Mesenteric fat pad (tissue), 1 donor: Measurements from ENCODE around the gene FA2H. TPM values are rescaled to one million over a fixed set of nuclear protein-coding genes. Genes with fewer than 3 reads are reported as not detected.
A peak's percentile ranks its signal among the peaks of the same experiment; 100 is the strongest.
"Not testable (repeated sequence)": the region's sequence is repeated elsewhere in the genome, so short reads cannot be mapped to it uniquely, and the experiment has no call there.

Experiments
- DNase-seq: peaks from one replicate; pipeline ENCODE4 v3.0.0-alpha.2; 2020; ENCODE audit warnings: low spot score
- total RNA-seq: library from RNA; stranded (reverse); fragmentation: NEBNext Ultra II Directional; extraction: Animal tissue kit (Norgen Biotek cat#: 25700); gene quantifications from one replicate; pipeline ENCODE4 v1.2.1, GENCODE V29; 2021
- donor health status: DM: yes; HTN: yes; CAD: no.

FA2H gene
- total RNA-seq, 1 donor from 2014 or later, result not detected

DNA sequence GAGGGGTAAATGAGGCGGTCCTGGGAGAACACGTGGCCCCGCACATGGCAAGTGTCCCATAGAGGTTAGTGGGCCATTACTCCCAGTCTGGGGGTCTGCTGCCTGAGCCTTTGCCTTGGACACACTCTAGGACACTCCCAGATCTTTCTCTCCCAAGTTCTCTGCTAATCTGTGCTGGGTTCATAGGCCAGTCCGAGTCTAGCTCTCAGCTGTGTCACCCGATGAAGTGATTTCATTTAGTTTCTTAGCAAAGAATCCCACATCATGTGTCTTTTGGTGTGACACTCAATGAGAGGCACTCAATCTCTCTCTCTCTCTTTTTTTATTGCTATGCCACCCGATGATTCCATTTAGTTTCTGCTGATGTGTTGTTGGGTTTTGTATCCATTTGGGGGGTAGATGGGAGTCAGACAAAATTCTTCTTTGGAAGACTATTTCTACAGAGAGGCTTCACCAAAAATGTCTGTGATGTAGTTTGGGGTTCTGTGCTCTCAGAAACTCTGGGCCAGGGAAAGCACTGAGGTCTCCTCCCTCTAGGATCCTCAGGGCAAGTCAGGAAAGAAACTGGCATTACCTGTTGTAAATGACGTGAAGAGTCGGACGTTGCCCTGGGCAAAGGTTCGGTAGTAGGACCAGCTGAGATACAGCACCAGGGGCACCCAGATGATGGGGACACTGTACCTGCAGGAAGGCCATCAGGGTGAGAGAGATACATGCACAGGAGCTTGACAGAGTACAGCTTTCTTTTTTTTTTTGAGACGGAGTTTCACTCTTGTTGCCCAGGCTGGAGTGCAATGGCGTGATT is 48.8 kb downstream of the FA2H start:
- DNase-seq, result no peak

- no peak for DNase-seq
Measured at GRCh38 chr16:74724820-74725549, 49.6 kb downstream of the FA2H start.

- DNase-seq, result no peak
Measured at GRCh38 chr16:74723256-74723655, 51.4 kb downstream of the FA2H start.

- not testable (repeated sequence) for DNase-seq
Measured at GRCh38 chr16:74722156-74722555, 52.5 kb downstream of the FA2H start.

GRCh38 chr16:74721716-74722115 is 52.9 kb downstream of the FA2H start:
- no peak for DNase-seq

DNA sequence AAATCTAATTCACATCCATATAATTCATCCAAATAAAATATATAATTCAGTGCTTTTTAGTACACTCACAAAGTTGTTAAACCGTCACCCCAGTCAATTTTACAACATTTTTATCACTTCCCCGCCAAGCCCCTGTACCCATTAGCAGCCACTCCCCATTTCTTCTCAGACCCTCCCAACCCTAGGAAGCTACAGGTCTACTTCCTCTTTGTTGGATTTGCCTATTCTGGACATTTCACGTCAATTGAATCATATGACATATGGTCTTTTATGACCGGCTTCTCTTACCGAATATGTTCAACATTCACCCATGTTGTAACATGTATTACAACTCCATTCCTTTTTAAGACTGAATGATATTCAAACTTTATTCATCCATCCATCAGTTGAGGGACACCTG is 54.0 kb downstream of the FA2H start:
- no peak for DNase-seq

GRCh38 chr16:74718741-74719610 is 55.6 kb downstream of the FA2H start:
- no peak for DNase-seq

DNA sequence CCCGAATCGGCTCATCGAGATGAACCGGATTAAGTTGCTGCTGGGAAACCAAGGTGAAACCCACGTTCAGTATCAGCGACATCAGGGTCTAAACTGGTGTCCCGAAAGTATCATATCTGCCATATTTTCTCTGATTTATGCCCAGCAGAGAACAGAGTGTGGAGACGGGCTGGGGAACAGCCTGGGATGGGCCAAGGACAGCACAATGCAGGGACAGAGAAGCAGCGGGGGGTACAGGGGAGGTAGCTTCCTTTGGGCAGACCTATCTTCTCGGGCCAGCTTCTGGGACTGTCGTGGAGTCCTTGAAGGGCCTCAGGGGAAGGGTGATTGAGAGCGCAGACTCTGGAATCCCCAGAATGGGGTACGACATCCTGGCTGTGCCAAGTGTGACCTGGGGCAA is 56.5 kb downstream of the FA2H start:
- DNase-seq, result no peak

GRCh38 chr16:74717367-74717766 is 57.3 kb downstream of the FA2H start:
- no peak for DNase-seq

DNA sequence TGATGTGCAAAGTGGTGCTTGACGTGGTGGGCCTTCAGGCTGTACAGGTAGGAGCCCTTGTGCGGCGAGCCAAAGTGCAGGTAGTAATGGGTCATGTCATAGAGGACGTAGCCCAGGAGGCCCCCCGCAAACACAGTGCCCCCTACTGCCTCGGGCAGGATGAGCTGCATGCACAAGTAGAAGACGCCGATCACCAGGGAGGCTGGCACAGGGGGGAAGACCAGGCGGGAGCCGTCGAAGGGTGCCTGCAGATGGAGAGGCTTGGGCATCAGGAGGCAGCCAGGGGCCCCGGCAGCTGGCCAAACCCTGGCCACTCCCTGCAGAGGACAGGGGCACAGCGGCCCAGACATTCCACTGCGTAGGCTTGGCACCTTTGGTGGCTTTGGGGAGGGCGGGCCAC is 58.3 kb downstream of the FA2H start:
- no peak for DNase-seq

DNA sequence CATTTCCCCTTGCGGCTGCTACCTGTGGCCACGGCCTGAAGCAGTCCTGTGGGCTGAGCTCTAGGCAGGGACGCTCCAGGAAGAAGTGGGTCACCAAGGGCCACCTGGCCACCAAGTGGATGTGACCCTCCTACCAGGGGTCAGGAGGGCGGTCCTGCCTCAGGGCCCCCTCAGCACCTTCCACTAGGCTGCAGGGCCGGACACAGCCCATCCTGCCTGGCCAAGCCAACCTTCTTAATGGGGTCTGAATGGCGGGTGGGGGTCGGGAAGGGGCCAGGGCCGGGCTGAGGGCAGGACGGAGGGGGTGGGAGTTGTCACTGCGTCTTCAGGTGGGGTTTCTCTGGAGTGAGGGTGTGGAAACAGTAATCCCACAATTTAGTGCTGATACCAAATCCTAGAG is 60.7 kb downstream of the FA2H start:
- no peak for DNase-seq

GRCh38 chr16:74713325-74713724 is 61.3 kb downstream of the FA2H start:
- peak; percentile 84 for DNase-seq

GRCh38 chr16:74711938-74712337 is 62.7 kb downstream of the FA2H start:
- peak; percentile 86 for DNase-seq

DNA sequence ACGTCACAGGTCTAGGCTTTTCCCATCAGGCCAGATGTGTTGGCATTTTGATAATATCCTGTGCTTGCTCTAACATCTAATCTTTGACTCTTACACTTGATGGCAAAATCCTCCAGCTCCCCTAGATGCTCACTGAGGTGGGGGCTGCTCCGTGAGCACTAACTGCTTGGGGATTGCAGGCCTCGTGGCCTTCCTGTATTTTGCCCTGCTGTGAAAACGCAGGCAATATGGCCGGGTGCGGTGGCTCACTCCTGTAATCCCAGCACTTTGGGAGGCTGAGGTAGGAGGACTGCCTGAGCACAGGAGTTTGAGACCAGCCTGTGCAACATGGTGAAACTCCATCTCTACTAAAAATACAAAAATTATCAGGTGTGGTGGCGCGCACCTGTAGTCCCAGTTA is 64.2 kb downstream of the FA2H start:
- DNase-seq, result peak; percentile 65

DNA sequence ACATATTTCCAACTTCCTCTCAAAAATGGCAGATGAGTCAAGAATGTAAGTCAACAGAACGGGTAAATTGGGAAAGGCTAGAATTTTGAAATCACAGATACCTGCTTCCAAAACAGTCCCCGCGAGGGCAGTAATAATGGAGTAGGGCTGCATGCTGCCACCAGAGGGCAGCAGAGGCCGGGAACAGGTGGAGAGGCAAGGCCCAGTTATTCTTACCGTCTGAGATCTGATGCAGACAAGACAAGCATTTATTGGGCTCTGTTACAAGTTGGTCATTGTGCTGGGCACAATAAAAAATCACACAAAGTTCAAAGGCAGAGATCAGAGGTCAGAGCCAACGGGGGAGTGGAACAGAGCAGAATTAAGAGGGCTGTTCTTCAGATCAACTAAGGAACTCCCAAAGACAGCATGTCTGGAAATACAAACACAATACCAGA is 65.2 kb downstream of the FA2H start:
- peak; percentile 91 for DNase-seq

- peak; percentile 91 for DNase-seq
Measured at GRCh38 chr16:74700438-74701225, 74.0 kb downstream of the FA2H start, which contains the start of gene MLKL. Gene MLKL, minus strand, starts transcription at chr16:74700862. Its CDS starts 5,105 bp downstream, at chr16:74695757.

GRCh38 chr16:74700116-74700437 is 74.5 kb downstream of the FA2H start:
- DNase-seq, result peak; percentile 89

DNA sequence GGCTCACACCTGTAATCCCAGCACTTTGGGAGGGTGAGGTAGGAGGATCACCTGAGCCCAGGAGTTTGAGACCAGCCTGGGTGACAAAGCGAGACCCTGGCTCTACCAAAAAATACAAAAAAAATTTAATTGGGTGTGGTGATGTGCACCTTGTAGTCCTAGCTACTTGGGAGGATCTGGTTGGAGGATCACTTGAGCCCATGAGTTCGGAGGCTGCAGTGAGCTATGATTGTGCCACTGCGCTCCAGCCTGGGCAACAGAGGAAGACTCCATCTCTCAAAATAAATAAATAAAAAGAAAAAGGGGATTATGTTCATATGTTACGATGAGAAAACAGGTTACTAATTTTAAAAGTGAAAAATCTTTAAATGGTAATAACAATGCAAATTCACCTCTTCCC is 75.0 kb downstream of the FA2H start:
- DNase-seq, result peak; percentile 20

GRCh38 chr16:74698222-74698621 is 76.4 kb downstream of the FA2H start:
- no peak for DNase-seq

GRCh38 chr16:74695450-74696422 is 78.9 kb downstream of the FA2H start:
- peak; percentile 89 for DNase-seq
